SK-N-SH treated with all-trans-retinoic acid at 6 μM for 48 hours (cell line): ENCODE measurements around the gene TRIML1.

Experiments
- OSR1 ChIP-seq: fragments of 250-450 bp; sonication (Bioruptor Pico); IDR thresholded peaks from 2 replicates; pipeline ENCODE4 v1.8.0; 2022; ENCODE audit warnings: moderate library complexity, mild to moderate bottlenecking, inconsistent platforms
- RARB ChIP-seq: fragments of 250-450 bp; sonication (Bioruptor Pico); IDR thresholded peaks from 2 replicates; pipeline ENCODE4 v1.8.0; 2021; ENCODE audit warnings: mild to moderate bottlenecking, moderate library complexity
- TOX ChIP-seq: fragments of 250-450 bp; sonication (Bioruptor Pico); IDR thresholded peaks from 2 replicates; pipeline ENCODE4 v1.8.0; 2021; ENCODE audit warnings: mild to moderate bottlenecking, moderate library complexity, borderline replicate concordance

- TF ChIP-seq OSR1 (no peak), TOX (CRISPR knock-in tag) (no peak), RARB (CRISPR knock-in tag) (no peak)
Measured at GRCh38 chr4:188109157-188109755, 30.0 kb upstream of the TRIML1 start, which contains the start of gene TRIML2.
